PC-3 (cell line): Measurements from ENCODE around the gene TUBA3D. TPM values are rescaled to one million over a fixed set of nuclear protein-coding genes. Genes with fewer than 3 reads are reported as not detected.
"Not testable (repeated sequence)": the region's sequence is repeated elsewhere in the genome, so short reads cannot be mapped to it uniquely, and the experiment has no call there.

ENCODE experiments used
- ATAC-seq: fragments of 200-7000 bp; cut with Tn5 transposase; 2 replicates; pipeline ENCODE4 v1.9.1; 2020; ENCODE audit warnings: mild to moderate bottlenecking, moderate library complexity
- BruUV-seq: library from RNA; stranded (reverse); fragments of 400-500 nt; replicated peaks from 2 replicates; lab custom pipeline; 2021; lab: Mats Ljungman, UMichigan
- CTCF ChIA-PET: fragments of 300-600 bp; sonication (Branson Sonifier 250); formaldehyde crosslinking; loops from one replicate; lab custom pipeline; 2022; ENCODE audit warnings: antibody characterized with exemption; lab: Charles Lee
- POLR2A ChIA-PET: fragments of 300-600 bp; sonication (Branson Sonifier 250); formaldehyde crosslinking; loops from one replicate; lab custom pipeline; 2022; ENCODE audit warnings: antibody characterized with exemption; ENCODE audit not compliant: unreplicated experiment; lab: Charles Lee
- DNase-seq: peaks from one replicate; pipeline ENCODE4 v3.0.0-alpha.2; 2015
- H2AFZ ChIP-seq: fragments of 300-600 bp; sonication (generic); 2 replicates; pipeline ENCODE4 v1.6.0; 2016; ENCODE audit warnings: antibody characterized with exemption, low read length
- H3F3A ChIP-seq: fragments of 300-600 bp; sonication (generic); one replicate; pipeline ENCODE4 v1.6.0; 2017; ENCODE audit warnings: antibody characterized with exemption, low read length, control low read depth, mild to moderate bottlenecking; ENCODE audit not compliant: unreplicated experiment
- H3K27ac ChIP-seq: fragments of 300-600 bp; sonication (generic); 2 replicates; pipeline ENCODE4 v1.5.1; 2016; ENCODE audit warnings: mild to moderate bottlenecking, low read length
- H3K27me3 ChIP-seq: fragments of 300-600 bp; sonication (generic); 2 replicates; pipeline ENCODE4 v1.6.1; 2016; ENCODE audit warnings: low read length, mixed read lengths
- H3K36me3 ChIP-seq: fragments of 300-600 bp; sonication (generic); 2 replicates; pipeline ENCODE4 v1.6.1; 2016; ENCODE audit warnings: low read depth, mixed run types, low read length, mixed read lengths
- H3K4me1 ChIP-seq: fragments of 300-600 bp; sonication (generic); 2 replicates; pipeline ENCODE4 v1.5.1; 2016; ENCODE audit warnings: low read length; ENCODE audit not compliant: insufficient read depth
- H3K4me2 ChIP-seq: fragments of 300-600 bp; sonication (generic); 2 replicates; pipeline ENCODE4 v1.6.0; 2016; ENCODE audit warnings: low read length
- H3K4me3 ChIP-seq: fragments of 300-600 bp; sonication (generic); 2 replicates; pipeline ENCODE4 v1.5.1; 2016; ENCODE audit warnings: mild to moderate bottlenecking, low read length, mixed read lengths
- H3K79me2 ChIP-seq: fragments of 300-600 bp; sonication (generic); 2 replicates; pipeline ENCODE4 v1.6.1; 2017; ENCODE audit warnings: low read length, mixed read lengths
- H3K9ac ChIP-seq: fragments of 300-600 bp; sonication (generic); 2 replicates; pipeline ENCODE4 v1.6.0; 2016; ENCODE audit warnings: mild to moderate bottlenecking, low read length
- H3K9me2 ChIP-seq: fragments of 300-600 bp; sonication (generic); replicated peaks from 2 replicates; pipeline ENCODE4 v1.6.1; 2016; ENCODE audit warnings: mixed run types, low read length, mixed read lengths
- H3K9me3 ChIP-seq: fragments of 300-600 bp; sonication (generic); 2 replicates; pipeline ENCODE4 v1.6.1; 2016; ENCODE audit warnings: low read length, mixed read lengths
- H4K20me1 ChIP-seq: fragments of 300-600 bp; sonication (generic); 2 replicates; pipeline ENCODE4 v1.6.1; 2016; ENCODE audit warnings: low read length, mixed read lengths
- EZH2 ChIP-seq: fragments of 300-600 bp; sonication (generic); IDR thresholded peaks from one replicate; pipeline ENCODE4 v1.6.1; 2017; ENCODE audit warnings: antibody characterized with exemption, mild to moderate bottlenecking, low read length; ENCODE audit not compliant: unreplicated experiment
- EZH2phosphoT487 ChIP-seq: fragments of 300-600 bp; sonication (generic); IDR thresholded peaks from 2 replicates; pipeline ENCODE4 v1.6.1; 2018; ENCODE audit warnings: mild to moderate bottlenecking, antibody characterized with exemption, low read length, borderline replicate concordance
- intact Hi-C: fragments of 100-400 bp; cut with micrococcal nuclease; formaldehyde crosslinking; loops from 2 replicates; pipeline ENCODE4 v1.9.0; 2023
- total RNA-seq: library from RNA; depleted of rRNA; stranded (reverse); fragments of >200 nt; gene quantifications from 2 replicates; pipeline ENCODE4 v1.2.3, GENCODE V29; 2014
- TF ChIP-seq, protein P1 (sequence below): fragments of 300-600 bp; sonication (generic); conservative IDR thresholded peaks from 2 replicates; pipeline ENCODE4 v1.5.1; 2017; ENCODE audit warnings: antibody characterized with exemption, low read depth, mild to moderate bottlenecking, low read length

TUBA3D gene
- total RNA-seq, 1 experiment from 2014 or later, result not detected

DNA sequence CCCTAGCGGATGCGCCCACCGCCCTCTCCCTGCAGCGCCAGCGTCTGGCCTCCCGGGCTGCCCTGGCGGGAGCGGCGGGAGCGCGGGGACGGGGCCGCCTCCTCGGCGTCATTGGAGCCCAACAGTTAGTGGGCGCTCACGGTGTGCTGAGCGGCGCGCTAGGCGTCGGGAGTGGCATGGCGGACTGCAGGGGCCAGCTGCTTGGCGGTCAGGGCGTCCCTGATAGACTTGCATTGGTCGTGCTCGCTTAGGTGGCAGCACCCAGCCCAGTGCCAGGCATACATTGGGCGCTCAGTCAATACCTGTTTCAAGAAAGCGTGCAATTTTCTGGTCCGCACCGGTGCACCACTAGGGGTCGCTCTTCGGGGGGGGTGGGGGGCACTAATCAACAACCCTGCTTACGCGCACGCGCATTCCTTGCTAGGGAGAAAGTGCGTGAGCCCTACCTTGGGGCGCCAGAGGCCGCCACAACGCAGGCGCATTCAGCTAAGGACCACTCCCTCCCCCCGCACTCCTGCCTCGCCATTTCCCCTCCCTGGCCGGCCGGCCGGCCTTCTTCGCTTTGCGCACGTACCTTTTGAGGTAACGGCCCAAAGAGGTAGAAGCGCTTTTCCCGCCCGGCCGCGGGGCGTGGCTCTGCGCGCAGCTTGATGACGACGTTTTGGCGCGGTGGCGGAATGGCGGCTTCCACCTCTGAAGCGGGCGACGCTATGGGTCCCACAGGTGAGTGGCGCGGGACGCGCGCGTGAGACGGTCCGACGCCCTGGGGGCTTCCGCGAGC is 16.7 kb downstream of the TUBA3D start:
- Histone ChIP-seq H3K9ac (peak overlapping the region; percentile 99), H3K9me2 (no peaks in the 10 kb centered on the region), H3K36me3 (peaks cover 5% of the 10 kb centered on the region; the same call in 1 of the 2 replicates), H4K20me1 (peaks cover 10% of the 10 kb centered on the region; the same call in 1 of the 2 replicates), H2AFZ (peak overlapping the region; percentile 66), H3F3A (no peaks in the 10 kb centered on the region), H3K9me3 (no peaks in the 10 kb centered on the region), H3K27me3 (no peaks in the 10 kb centered on the region), H3K4me2 (peak overlapping the region; percentile 88), H3K4me1 (0 out of 2 replicates have a peak, but pooled peaks cover 8% of the 10 kb centered on the region), H3K79me2 (peaks cover 89% of the 10 kb centered on the region), H3K4me3 (peak overlapping the region; percentile 97), H3K27ac (peak overlapping the region; percentile 76)
- BruUV-seq, result no TSS peak
- peak; percentile 72 for ATAC-seq
- intact Hi-C loops, result loop anchor here (5.0 kb wide), 2 partner anchors 35 to 385 kb away; partner anchors contain the start of genes CCDC74A and PLEKHB2
- DNase-seq, result peak; percentile 97
- CTCF ChIA-PET, result interaction anchor here (0.5 to 0.7 kb wide), 4 partner anchors 79 to 1151 kb away, joined by 3 to 8 read pairs (median 4); no protein-coding TSS in a partner anchor
- TF ChIP-seq EZH2, result no peak
- TF ChIP-seq, protein P1, sequence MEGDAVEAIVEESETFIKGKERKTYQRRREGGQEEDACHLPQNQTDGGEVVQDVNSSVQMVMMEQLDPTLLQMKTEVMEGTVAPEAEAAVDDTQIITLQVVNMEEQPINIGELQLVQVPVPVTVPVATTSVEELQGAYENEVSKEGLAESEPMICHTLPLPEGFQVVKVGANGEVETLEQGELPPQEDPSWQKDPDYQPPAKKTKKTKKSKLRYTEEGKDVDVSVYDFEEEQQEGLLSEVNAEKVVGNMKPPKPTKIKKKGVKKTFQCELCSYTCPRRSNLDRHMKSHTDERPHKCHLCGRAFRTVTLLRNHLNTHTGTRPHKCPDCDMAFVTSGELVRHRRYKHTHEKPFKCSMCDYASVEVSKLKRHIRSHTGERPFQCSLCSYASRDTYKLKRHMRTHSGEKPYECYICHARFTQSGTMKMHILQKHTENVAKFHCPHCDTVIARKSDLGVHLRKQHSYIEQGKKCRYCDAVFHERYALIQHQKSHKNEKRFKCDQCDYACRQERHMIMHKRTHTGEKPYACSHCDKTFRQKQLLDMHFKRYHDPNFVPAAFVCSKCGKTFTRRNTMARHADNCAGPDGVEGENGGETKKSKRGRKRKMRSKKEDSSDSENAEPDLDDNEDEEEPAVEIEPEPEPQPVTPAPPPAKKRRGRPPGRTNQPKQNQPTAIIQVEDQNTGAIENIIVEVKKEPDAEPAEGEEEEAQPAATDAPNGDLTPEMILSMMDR, result peak; percentile 75
- POLR2A ChIA-PET, result interaction anchor here (0.6 kb wide), 2 partner anchors 29 to 190 kb away, joined by 4 read pairs; no protein-coding TSS in a partner anchor

DNA sequence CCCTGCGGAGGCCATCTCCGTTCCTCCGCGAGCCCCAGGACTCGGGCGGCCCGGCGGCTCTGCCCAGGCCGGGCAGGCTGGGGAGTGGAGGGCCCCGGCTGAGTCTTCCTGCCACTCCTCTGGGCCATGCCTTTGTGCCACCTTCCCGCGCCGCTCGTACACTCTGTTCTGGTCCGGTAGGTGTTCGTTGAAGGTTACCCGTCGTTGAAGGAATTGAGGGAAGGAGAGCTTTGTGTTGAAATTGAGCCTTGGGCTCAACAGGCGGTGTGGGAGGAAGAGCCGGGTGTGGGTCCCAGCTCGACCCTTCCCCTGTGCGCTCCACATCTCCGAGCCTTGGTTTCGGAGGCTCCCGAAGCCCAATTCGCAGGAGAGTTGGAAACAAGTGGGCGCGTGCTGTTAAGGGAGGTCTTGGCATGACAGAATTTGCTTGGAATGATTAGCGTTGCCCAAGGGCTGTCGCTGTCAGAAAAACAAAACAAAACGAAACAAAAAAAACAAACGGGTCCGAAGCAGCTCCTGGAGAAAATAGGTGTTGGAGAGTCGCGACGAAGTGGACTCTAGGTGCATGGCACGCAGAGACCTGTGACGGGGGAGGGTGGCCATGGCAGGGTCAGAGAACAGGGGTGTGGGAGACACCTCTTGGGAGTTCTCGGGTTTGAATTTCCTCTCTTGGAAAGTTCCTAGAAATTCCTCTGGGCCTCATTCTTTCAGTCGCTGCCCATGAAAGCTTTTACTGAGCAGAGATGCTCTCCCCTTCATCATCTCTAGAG is 17.5 kb downstream of the TUBA3D start:
- TF ChIP-seq, protein P1, result no peak
- TF ChIP-seq EZH2phosphoT487 (no peak), EZH2 (no peak)
- Histone ChIP-seq H3F3A (no peaks in the 10 kb centered on the region), H3K4me1 (0 out of 2 replicates have a peak, but pooled peaks cover 8% of the 10 kb centered on the region), H3K27me3 (no peaks in the 10 kb centered on the region), H4K20me1 (peaks cover 10% of the 10 kb centered on the region; the same call in 1 of the 2 replicates), H3K27ac (peak overlapping the region; percentile 76), H2AFZ (peak overlapping the region; percentile 66), H3K9ac (peak overlapping the region; percentile 99), H3K4me3 (peak overlapping the region; percentile 97), H3K9me3 (no peaks in the 10 kb centered on the region), H3K79me2 (peaks cover 88% of the 10 kb centered on the region), H3K9me2 (no peaks in the 10 kb centered on the region), H3K36me3 (peaks cover 5% of the 10 kb centered on the region; the same call in 1 of the 2 replicates), H3K4me2 (peak overlapping the region; percentile 88)
- DNase-seq, result peak; percentile 20
- ATAC-seq, result peak; percentile 16
- POLR2A ChIA-PET, result interaction anchor here (0.6 kb wide), 3 partner anchors 30 to 189 kb away, joined by 3 to 4 read pairs (median 4); no protein-coding TSS in a partner anchor
- CTCF ChIA-PET, result interaction anchor here (0.5 to 0.7 kb wide), 3 partner anchors 80 to 1152 kb away, joined by 3 to 8 read pairs (median 5); no protein-coding TSS in a partner anchor
- BruUV-seq, result TSS peak; percentile 65
- intact Hi-C loops, result loop anchor here (5.0 kb wide), 2 partner anchors 34 to 386 kb away; partner anchors contain the start of genes CCDC74A and PLEKHB2

DNA sequence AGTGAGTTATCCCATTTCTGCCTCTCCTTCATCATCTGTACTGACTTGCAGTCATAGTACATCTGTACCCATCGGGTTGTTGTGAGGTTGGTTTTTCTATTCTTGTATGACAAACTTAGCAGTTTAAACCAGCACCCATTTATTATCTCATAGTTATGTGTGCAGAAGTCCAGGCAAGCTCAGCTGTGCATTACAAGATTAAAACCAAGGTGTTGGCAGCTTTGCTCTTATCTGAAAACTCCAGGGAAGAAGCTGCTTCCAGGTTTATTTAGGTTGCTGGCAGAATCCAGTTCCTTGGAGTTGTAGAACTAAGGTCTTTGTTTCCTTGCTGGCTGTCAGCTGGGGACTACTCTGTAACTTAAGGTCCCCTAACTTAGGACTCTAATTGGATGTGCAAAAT is 19.6 kb downstream of the TUBA3D start:
- H3F3A ChIP-seq, BruUV-seq, H3K9me2 ChIP-seq, H3K9me3 ChIP-seq, H3K27ac ChIP-seq, H3K4me1 ChIP-seq, DNase-seq, H2AFZ ChIP-seq, intact Hi-C loops, CTCF ChIA-PET, H3K4me2 ChIP-seq, ATAC-seq, H3K36me3 ChIP-seq, H3K27me3 ChIP-seq, H3K4me3 ChIP-seq, POLR2A ChIA-PET, H3K9ac ChIP-seq: not testable (repeated sequence)
- Histone ChIP-seq H4K20me1 (peaks cover 10% of the 10 kb centered on the region; the same call in 1 of the 2 replicates), H3K79me2 (peaks cover 77% of the 10 kb centered on the region)

DNA sequence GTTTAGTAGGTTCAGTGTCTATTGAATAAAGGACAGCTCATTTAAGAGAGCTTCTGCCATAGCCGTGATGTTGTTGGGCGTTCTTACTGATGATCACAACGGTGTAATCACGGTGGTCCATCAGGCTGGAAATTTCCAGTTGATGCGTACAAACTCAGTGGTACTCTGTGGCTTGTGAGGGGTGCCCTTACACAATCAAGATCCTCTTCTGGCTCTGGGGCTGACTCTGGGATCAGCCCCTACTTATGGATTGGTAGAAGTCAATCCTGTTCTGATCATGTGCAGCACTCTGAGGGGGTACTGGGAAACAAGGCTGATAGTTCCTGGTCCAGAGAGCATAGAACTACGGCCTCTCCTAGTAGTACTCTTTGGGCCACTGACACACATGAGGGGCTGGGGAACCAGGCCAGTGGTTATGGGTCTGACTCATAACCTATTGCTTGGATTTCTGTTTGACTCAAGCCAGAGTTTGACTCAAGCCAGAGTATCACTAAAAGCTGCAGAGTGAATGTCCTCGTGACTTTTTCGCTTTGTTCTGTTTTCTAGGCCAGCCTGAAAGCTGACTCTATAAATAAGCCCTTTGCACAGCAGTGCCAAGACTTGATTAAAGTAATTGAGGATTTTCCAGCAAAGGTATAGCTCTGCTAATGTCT is 22.5 kb downstream of the TUBA3D start:
- peaks cover 57% of the 10 kb centered on the region for H3K79me2 ChIP-seq
- not testable (repeated sequence) for H3K36me3 ChIP-seq

More for the DNA sequence above, 22.5 kb downstream of the TUBA3D start:
- H3K27ac ChIP-seq, POLR2A ChIA-PET, BruUV-seq, H3K9ac ChIP-seq, H3F3A ChIP-seq, intact Hi-C loops, H3K4me1 ChIP-seq, H3K27me3 ChIP-seq, H3K9me2 ChIP-seq, CTCF ChIA-PET, H3K4me3 ChIP-seq, H3K4me2 ChIP-seq, H2AFZ ChIP-seq, H3K9me3 ChIP-seq: not testable (repeated sequence)
- ATAC-seq (peak; percentile 80), DNase-seq (peak; percentile 45)
- H4K20me1 ChIP-seq, result peaks cover 10% of the 10 kb centered on the region; the same call in 1 of the 2 replicates
